ENCODE results near the gene RILPL2. TPM values are rescaled to one million over a fixed set of nuclear protein-coding genes. Genes with fewer than 3 reads are reported as not detected.

Gene RILPL2
- total RNA-seq: 4.2 and 4.5 TPM in 2 replicates

GRCh38 chr12:123436017-123436964, at the start of gene RILPL2:
Gene RILPL2, minus strand, starts transcription at chr12:123436684. Its CDS starts 264 bp downstream, at chr12:123436420.

GRCh38 chr12:123457980-123458779, 21.7 kb upstream of the RILPL2 start, which contains the start of gene SNRNP35:
Gene SNRNP35, plus strand, starts transcription at chr12:123458139. Its CDS starts 7,402 bp downstream, at chr12:123465541.

Other genes starting within 250 kb of the RILPL2 start
- gene MPHOSPH9, start 203.5 kb downstream of the RILPL2 start, total RNA-seq: 33.8 and 49.8 TPM in 2 replicates
- 5.4 and 8.6 TPM in 2 replicates for gene MTRFR, start 203.2 kb downstream of the RILPL2 start, total RNA-seq
- gene CDK2AP1, start 164.8 kb downstream of the RILPL2 start, total RNA-seq: 123 and 174 TPM in 2 replicates
- 21.1 and 30.9 TPM in 2 replicates for gene SBNO1, start 71.8 kb downstream of the RILPL2 start, total RNA-seq
- 37.2 and 71.3 TPM in 2 replicates for gene KMT5A, start 52.6 kb downstream of the RILPL2 start, total RNA-seq
- 12.1 and 17.8 TPM in 2 replicates for gene SNRNP35, start 21.5 kb upstream of the RILPL2 start, total RNA-seq
- gene RILPL1, start 97.0 kb upstream of the RILPL2 start, total RNA-seq: 7.9 and 10.2 TPM in 2 replicates
- gene TMED2, start 147.9 kb upstream of the RILPL2 start, total RNA-seq: 603 and 694 TPM in 2 replicates
- gene DDX55, start 165.4 kb upstream of the RILPL2 start, total RNA-seq: 14.9 and 20.5 TPM in 2 replicates
- 74.4 and 84.7 TPM in 2 replicates for gene EIF2B1, start 197.0 kb upstream of the RILPL2 start, total RNA-seq
- 60.0 and 60.9 TPM in 2 replicates for gene GTF2H3, start 197.1 kb upstream of the RILPL2 start, total RNA-seq
- gene TCTN2, start 234.4 kb upstream of the RILPL2 start, total RNA-seq: 7.5 and 9.0 TPM in 2 replicates

Data from regular cardiac myocyte (primary cell).